ENCODE data around the gene XRCC6. TPM values are rescaled to one million over a fixed set of nuclear protein-coding genes. Genes with fewer than 3 reads are reported as not detected.
"Not testable (repeated sequence)": the region's sequence is repeated elsewhere in the genome, so short reads cannot be mapped to it uniquely, and the experiment has no call there.

XRCC6 gene
- polyA plus RNA-seq (2012; ENCODE audit: missing spikeins) = 514 TPM

DNA sequence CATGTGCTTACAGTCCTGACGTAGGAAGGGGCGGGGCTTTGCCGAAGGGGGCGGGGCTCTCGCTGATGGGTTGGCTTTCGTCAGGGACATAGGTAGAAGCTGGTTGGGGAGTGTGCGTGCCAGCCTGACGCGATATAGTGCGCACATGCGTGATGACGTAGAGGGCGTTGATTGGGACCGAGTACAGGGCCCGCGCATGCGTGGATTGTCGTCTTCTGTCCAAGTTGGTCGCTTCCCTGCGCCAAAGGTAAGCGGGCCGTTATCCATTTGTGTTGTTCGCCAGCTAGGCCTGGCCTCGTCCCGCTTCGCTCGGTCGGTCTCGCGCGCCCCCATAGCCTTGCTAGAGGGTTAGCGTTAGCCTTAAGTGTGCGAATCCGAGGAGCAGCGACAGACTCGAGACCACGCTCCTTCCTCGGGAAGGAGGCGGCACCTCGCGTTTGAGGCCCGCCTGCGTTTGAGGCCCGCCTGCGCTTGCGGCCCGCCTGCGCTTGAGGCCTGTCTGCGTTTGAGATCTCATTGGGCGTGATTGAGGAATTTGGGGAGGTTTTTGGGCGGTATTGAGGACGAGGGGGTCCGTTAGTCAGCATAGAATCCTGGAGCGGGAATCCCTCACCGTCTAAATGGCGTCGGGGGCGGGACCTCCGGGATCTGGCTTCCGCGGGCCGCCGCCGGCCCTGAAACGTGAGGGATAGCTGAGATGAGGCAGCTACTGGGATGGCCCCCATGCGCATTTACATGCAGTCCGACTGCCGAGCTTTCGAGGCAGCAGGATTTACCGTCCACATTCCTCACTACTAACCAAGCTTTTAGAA, at the start of gene XRCC6:
XRCC6 (plus strand) TSS at position 197 of the 812 bp plus-strand sequence. CDS start 710 bp downstream, outside the sequence.
- TF ChIP-seq POLR2A (IDR thresholded peaks at IDR 0.05; ENCODE audit: low read depth, low read length) = peak; percentile 85
- TF ChIP-seq TAF1 (IDR thresholded peaks at IDR 0.05; ENCODE audit: borderline replicate concordance, low read depth, low read length) = no peak; the same call in none of the 2 replicates
- TF ChIP-seq POLR2AphosphoS5 (IDR thresholded peaks at IDR 0.05; ENCODE audit: low read depth, low read length) = peak; percentile 96
- FAIRE-seq (peak; percentile 100), DNase-seq (ENCODE audit: insufficient read length) (peak; percentile 99)

DNA sequence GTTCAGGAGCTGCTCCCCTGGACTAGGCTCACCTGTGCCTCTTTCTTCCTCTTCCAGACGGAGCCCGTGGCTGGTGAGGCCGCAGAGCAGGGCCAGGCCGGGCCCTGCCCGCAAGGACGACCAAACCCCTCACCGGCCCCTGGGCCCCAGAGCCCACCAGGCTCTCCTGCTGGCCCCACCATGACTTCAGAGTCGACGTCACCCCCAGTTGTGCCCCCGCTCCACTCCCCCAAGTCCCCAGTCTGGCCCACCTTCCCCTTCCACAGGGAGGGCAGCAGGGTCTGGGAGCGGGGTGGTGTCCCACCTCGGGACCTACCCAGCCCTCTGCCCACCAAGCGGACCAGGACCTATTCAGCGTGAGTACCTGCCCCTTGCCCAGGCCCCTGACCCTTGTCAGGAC, 49.3 kb upstream of the XRCC6 start:
- TF ChIP-seq TAF1 (IDR thresholded peaks at IDR 0.05; ENCODE audit: borderline replicate concordance, low read depth, low read length) (no peak), POLR2A (IDR thresholded peaks at IDR 0.05; ENCODE audit: low read depth, low read length) (no peak), POLR2AphosphoS5 (IDR thresholded peaks at IDR 0.05; ENCODE audit: low read depth, low read length) (no peak)
- no peak for DNase-seq (ENCODE audit: insufficient read length)
- FAIRE-seq = no peak

DNA sequence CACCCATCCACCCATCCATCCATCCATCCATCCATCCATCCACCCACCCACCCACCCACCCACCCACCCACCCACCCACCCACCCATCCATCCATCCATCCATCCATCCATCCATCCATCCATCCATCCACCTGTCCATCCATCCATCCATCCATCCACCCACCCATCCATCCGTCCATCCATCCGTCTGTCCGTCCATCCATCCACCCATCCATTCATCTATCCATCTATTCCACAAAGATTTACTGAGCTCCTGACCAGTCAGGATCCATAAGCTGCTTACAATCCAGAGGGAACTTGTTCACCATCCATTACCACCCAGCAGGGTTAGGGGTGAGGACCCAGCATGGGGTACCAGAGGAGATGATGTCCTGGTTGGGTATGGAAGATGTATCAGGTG, 48.8 kb upstream of the XRCC6 start:
- not testable (repeated sequence) for FAIRE-seq; DNase-seq (ENCODE audit: insufficient read length)

DNA sequence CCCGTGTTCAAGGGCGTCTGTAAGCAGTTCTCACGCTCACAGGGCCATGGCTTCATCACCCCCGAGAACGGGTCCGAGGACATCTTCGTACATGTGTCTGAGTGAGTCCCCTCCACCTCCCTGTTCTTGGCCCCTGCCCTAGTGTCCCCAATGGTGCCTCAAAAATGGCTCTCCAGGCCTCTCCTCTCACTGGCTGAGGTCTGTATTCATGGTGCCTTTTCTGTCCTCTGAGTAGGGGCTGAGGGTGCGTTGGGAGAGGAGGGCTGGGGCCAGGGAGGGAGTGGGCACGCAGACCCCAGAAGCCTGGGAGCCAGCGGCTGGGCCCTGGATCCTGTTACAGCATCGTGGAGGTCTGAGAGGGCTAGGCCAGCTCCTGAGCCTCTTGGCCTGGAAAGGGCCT, 47.4 kb upstream of the XRCC6 start:
- FAIRE-seq = no peak
- no peak for DNase-seq (ENCODE audit: insufficient read length)
- no peak for TF ChIP-seq TAF1 (IDR thresholded peaks at IDR 0.05; ENCODE audit: borderline replicate concordance, low read depth, low read length)
- no peak for TF ChIP-seq POLR2AphosphoS5 (IDR thresholded peaks at IDR 0.05; ENCODE audit: low read depth, low read length)
- TF ChIP-seq POLR2A (IDR thresholded peaks at IDR 0.05; ENCODE audit: low read depth, low read length) = no peak

DNA sequence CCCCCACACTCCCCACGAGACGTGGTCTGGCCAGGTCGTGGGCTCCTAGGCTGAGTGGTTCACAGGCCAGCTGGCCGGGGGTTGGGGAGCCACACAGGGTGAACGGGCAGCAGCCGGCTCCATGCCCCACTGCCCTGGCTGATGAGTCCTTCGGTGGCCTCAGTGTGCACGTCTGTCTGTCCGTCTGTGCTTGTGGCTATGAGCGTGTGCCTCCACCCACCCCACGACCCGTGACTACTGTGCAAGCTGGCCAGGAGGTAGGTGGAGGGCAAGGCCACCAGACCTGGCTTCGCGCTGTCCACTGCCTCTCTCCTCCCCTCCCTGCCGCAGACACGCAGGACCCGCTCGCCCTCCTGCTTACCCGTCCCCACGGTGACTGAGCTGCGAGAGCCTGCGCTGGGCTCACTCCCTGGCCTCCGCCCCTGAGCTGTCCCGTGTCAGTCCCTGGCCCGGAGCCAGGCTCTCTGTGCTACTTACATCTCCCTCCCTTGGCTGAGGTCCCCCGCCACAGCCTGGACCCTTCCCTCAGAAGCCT, 46.2 kb upstream of the XRCC6 start:
- DNase-seq (ENCODE audit: insufficient read length) (no peak), FAIRE-seq (no peak)
- TF ChIP-seq POLR2A (IDR thresholded peaks at IDR 0.05; ENCODE audit: low read depth, low read length) (no peak), TAF1 (IDR thresholded peaks at IDR 0.05; ENCODE audit: borderline replicate concordance, low read depth, low read length) (no peak), POLR2AphosphoS5 (IDR thresholded peaks at IDR 0.05; ENCODE audit: low read depth, low read length) (no peak)

DNA sequence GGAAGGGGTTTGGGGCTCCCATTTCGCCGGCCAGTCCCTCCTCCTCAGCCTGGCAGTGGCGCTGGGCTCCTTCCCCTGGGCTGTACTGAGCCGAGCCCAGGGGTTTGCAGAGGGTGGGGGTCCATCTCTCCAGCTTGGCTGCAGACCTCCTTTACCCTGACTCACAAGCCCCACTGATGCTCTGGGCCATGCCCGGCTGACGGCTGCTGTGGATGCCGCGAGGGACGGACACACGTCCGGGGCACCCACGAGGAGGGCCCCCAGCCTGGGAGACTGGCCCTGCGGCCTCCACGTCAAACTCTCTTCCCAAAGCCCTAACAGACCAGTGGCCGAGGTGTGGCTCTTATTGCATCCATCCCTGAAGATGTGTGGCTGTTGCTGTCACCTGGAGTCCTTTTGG, 45.6 kb upstream of the XRCC6 start:
- no peak for TF ChIP-seq POLR2AphosphoS5 (IDR thresholded peaks at IDR 0.05; ENCODE audit: low read depth, low read length)
- no peak for TF ChIP-seq TAF1 (IDR thresholded peaks at IDR 0.05; ENCODE audit: borderline replicate concordance, low read depth, low read length)
- TF ChIP-seq POLR2A (IDR thresholded peaks at IDR 0.05; ENCODE audit: low read depth, low read length) = no peak
- DNase-seq (ENCODE audit: insufficient read length) (no peak), FAIRE-seq (no peak)

DNA sequence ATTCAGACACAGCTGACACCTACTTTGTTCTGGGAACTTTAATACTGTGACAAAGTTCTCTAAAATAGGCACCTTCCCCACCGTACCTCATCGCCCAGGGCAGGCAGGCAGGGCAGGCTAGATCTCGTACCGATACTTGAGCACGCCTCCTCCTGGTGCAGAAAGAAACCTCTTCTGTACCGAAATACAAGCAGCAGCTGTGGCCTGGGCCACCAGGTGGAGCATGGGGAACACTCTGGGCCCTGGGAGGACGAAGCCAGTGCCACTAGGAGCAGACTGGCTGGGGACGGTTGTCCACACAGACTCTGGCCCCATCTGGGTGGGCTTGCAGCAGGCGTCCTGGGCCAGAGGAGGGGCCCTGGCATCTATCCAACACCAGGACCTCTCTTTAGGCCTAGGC, 44.2 kb upstream of the XRCC6 start:
- peak; percentile 50 for DNase-seq (ENCODE audit: insufficient read length)

DNA sequence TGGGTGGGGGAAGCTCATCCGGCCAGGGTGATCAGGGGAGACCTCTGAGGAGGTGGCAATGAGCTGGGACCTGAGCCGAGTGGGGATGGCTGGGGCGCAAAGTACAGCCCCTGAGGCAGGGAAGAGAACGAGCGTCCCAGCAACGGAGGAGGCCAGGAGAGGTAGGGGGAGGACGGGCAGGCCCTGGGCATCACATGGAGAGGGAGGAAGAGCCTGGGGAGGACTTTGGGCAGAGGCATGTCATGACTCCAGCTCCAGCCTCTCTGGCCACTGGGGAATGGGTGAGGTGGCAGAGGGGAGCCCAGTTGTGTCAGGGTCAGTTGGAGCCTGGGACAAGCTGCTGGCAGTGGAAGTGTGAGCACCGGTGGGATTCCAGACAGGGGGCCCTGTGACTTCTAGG, 43.0 kb upstream of the XRCC6 start:
- no peak for DNase-seq (ENCODE audit: insufficient read length)
- no peak for FAIRE-seq
- TF ChIP-seq TAF1 (IDR thresholded peaks at IDR 0.05; ENCODE audit: borderline replicate concordance, low read depth, low read length) = no peak
- no peak for TF ChIP-seq POLR2A (IDR thresholded peaks at IDR 0.05; ENCODE audit: low read depth, low read length)
- no peak for TF ChIP-seq POLR2AphosphoS5 (IDR thresholded peaks at IDR 0.05; ENCODE audit: low read depth, low read length)

More for the DNA sequence above, 44.2 kb upstream of the XRCC6 start:
- FAIRE-seq = no peak
- TF ChIP-seq POLR2AphosphoS5 (IDR thresholded peaks at IDR 0.05; ENCODE audit: low read depth, low read length) (no peak), POLR2A (IDR thresholded peaks at IDR 0.05; ENCODE audit: low read depth, low read length) (no peak), TAF1 (IDR thresholded peaks at IDR 0.05; ENCODE audit: borderline replicate concordance, low read depth, low read length) (no peak)

DNA sequence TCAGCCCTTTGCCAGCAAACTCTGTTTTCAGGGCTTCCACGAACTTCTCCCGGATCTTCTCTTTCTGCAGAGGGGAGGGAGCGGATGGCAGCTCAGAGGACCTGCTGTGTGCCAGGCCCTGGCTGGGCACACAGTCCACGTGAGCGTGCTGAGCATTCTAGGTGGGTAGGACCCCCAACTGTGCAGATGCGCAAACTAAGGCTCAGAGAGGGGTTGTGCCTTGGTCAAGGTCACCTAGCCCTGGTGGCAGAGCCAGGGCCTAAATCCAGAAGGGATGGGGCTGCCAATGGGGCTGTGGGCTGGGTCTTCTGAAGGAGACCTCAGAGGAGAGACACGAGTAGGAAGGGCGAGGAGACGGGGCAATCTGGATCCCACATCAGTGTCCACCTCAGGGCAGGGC, 42.3 kb upstream of the XRCC6 start:
- TF ChIP-seq POLR2A (IDR thresholded peaks at IDR 0.05; ENCODE audit: low read depth, low read length) (no peak), TAF1 (IDR thresholded peaks at IDR 0.05; ENCODE audit: borderline replicate concordance, low read depth, low read length) (no peak), POLR2AphosphoS5 (IDR thresholded peaks at IDR 0.05; ENCODE audit: low read depth, low read length) (no peak)
- DNase-seq (ENCODE audit: insufficient read length) (no peak), FAIRE-seq (no peak)

DNA sequence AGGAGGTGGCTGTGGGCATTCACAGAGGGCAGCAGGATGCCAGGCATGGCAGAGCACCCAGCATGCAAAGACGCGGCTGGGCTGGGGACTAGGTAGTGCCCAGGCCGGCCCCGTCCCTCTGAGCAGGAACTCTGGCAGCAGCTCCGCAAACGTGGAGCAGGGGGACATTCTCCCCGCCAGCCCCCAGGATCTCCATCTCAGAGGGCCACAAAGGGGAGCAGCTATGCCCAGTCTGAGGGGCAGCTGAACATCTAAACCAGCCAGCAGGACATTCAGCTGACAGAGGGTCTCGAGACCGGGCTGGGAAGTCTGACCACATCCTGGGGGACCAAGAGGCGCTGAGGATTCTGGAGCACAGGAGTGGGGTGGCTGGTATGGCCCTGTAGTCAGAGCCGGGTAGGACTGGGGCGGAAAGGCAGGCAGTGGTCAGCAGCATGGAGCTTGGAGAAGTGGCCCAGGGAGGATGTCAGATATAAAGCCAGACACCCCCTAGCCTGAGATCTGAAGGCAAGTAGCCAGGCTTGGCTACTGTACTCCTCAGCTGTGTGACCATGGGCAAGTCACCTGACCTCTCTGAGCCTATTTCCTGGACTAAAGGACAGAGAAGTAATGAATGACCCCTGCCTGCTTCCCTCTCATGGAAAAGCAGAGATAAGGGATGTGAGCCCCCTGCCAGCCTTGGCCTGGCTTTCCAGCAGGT, 41.6 kb upstream of the XRCC6 start:
- no peak for TF ChIP-seq POLR2AphosphoS5 (IDR thresholded peaks at IDR 0.05; ENCODE audit: low read depth, low read length)
- TF ChIP-seq POLR2A (IDR thresholded peaks at IDR 0.05; ENCODE audit: low read depth, low read length) = no peak
- TF ChIP-seq TAF1 (IDR thresholded peaks at IDR 0.05; ENCODE audit: borderline replicate concordance, low read depth, low read length) = no peak
- FAIRE-seq (no peak), DNase-seq (ENCODE audit: insufficient read length) (no peak)

DNA sequence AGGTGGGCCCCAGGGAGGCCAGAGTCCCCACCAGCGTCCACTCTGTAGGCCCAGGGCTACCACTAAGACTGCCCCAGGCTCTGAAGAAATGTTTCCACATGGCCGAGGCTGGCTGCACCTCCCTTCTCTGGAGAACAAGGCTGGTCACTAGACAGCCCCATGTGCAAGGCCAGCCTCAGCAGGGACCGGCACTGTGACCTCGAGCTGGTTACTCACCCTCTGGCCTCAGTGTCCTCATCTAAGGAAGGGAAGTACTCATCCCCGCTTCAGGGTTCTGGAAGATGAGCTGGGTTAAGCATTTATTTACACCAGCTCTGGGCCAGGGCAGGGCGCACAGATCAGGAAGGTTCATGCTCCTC, 41.1 kb upstream of the XRCC6 start:
- no peak for DNase-seq (ENCODE audit: insufficient read length)
- TF ChIP-seq TAF1 (IDR thresholded peaks at IDR 0.05; ENCODE audit: borderline replicate concordance, low read depth, low read length) (no peak), POLR2AphosphoS5 (IDR thresholded peaks at IDR 0.05; ENCODE audit: low read depth, low read length) (no peak), POLR2A (IDR thresholded peaks at IDR 0.05; ENCODE audit: low read depth, low read length) (no peak)
- FAIRE-seq = no peak

DNA sequence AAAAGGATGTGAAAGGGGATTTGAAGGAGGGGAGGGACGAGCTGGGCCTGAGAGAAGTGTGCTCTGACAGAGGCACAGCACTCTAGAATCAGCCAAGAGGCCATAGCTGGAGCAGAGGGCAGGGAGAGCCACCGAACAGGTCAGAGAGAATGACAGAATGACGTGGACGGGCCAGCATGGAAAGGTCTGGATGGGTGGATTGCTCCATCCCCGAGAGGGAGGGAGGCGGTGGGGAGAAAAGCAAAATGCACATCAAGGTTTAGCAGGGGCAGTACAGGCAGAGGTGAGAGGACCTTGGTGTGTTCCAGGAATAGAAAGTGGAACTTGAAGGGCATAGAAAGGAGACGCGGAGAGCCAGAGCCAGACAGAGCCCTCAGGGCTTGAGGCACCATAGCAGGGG, 38.4 kb upstream of the XRCC6 start:
- TF ChIP-seq TAF1 (IDR thresholded peaks at IDR 0.05; ENCODE audit: borderline replicate concordance, low read depth, low read length) = no peak
- TF ChIP-seq POLR2AphosphoS5 (IDR thresholded peaks at IDR 0.05; ENCODE audit: low read depth, low read length) = no peak
- TF ChIP-seq POLR2A (IDR thresholded peaks at IDR 0.05; ENCODE audit: low read depth, low read length) = no peak
- no peak for FAIRE-seq
- no peak for DNase-seq (ENCODE audit: insufficient read length)

Measured in GM12892 (cell line).